GM12872 (cell line): ENCODE measurements around the gene CACNA1I.

Experiments
- CTCF ChIP-seq: IDR thresholded peaks from 3 replicates; pipeline ENCODE4 v1.5.1; 2011; ENCODE audit warnings: low read depth, mild to moderate bottlenecking, low read length, moderate library complexity; ENCODE audit not compliant: insufficient read depth

CACNA1I gene

GRCh38 chr22:39652990-39653786 lies 82.6 kb downstream of the CACNA1I start:
- no peak for TF ChIP-seq CTCF

- no peak for TF ChIP-seq CTCF
Observed at GRCh38 chr22:39653787-39654077, 83.2 kb downstream of the CACNA1I start.

GRCh38 chr22:39654131-39654926 lies 83.8 kb downstream of the CACNA1I start:
- TF ChIP-seq CTCF = no peak

GRCh38 chr22:39655004-39655579 lies 84.5 kb downstream of the CACNA1I start:
- TF ChIP-seq CTCF = peak; percentile 32; the same call in 1 of the 3 replicates

- TF ChIP-seq CTCF = no peak
Observed at GRCh38 chr22:39655831-39656230, 85.3 kb downstream of the CACNA1I start.

- TF ChIP-seq CTCF = no peak
Observed at GRCh38 chr22:39656495-39657490, 86.2 kb downstream of the CACNA1I start.

- TF ChIP-seq CTCF = no peak
Observed at GRCh38 chr22:39658367-39658766, 87.8 kb downstream of the CACNA1I start.
